ENCODE data around the gene CDK19.

CDK19 gene

DNA sequence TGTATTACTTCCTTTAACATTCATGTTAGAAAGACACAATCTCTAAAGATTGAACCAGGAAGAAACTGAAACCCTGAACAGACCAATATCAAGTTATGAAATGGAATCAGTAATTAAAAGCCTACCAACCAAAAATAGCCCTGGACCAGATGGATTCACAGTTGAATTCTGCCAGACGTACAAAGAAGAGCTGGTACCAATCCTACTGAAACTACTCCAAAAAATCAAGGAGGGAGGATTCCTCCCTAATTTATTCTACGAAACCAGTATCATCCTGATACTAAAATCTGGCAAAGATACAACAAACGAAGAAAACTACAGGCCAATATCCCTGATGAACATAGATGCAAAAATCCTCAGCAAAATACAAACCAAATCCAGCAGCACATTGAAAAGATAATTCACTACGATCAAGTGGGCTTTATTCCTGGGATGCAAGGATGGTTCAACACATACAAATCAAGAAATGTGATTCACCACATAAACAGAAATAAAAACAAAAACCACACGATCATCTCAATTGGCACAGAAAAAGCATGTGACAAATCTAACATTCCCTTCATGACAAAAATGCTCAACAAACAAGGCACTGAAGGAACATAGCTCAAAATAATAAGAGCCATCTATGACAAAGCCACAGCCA lies 15.0 kb downstream of the CDK19 start:
- H3K4me3 ChIP-seq (ENCODE audit: low read depth, low read length) = no peak overlapping the region
- TF ChIP-seq, protein P1, sequence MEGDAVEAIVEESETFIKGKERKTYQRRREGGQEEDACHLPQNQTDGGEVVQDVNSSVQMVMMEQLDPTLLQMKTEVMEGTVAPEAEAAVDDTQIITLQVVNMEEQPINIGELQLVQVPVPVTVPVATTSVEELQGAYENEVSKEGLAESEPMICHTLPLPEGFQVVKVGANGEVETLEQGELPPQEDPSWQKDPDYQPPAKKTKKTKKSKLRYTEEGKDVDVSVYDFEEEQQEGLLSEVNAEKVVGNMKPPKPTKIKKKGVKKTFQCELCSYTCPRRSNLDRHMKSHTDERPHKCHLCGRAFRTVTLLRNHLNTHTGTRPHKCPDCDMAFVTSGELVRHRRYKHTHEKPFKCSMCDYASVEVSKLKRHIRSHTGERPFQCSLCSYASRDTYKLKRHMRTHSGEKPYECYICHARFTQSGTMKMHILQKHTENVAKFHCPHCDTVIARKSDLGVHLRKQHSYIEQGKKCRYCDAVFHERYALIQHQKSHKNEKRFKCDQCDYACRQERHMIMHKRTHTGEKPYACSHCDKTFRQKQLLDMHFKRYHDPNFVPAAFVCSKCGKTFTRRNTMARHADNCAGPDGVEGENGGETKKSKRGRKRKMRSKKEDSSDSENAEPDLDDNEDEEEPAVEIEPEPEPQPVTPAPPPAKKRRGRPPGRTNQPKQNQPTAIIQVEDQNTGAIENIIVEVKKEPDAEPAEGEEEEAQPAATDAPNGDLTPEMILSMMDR (IDR thresholded peaks at IDR 0.05; ENCODE audit: borderline replicate concordance, insufficient read depth, low read depth, low read length) = no peak

DNA sequence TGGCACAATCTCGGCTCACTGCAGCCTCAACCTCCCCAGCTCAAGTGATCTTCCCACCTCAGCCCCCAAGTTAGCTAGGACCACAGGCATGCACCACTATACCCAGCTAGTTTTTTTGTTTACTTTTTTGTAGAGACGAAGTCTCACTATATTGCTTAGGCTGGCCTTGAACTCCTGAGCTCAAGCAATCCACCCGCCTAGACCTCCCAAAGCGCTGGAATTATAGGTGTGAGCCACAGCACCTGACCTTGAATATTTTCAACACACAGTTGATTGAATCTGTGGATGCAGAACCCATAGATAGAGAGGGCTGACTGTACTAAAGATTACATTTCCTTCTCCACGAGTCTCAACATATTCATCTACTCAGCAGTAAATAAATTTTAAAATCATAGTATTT lies 15.6 kb downstream of the CDK19 start:
- no peak overlapping the region for H3K4me3 ChIP-seq (ENCODE audit: low read depth, low read length)
- TF ChIP-seq, protein P1 (IDR thresholded peaks at IDR 0.05; ENCODE audit: borderline replicate concordance, insufficient read depth, low read depth, low read length) = no peak

DNA sequence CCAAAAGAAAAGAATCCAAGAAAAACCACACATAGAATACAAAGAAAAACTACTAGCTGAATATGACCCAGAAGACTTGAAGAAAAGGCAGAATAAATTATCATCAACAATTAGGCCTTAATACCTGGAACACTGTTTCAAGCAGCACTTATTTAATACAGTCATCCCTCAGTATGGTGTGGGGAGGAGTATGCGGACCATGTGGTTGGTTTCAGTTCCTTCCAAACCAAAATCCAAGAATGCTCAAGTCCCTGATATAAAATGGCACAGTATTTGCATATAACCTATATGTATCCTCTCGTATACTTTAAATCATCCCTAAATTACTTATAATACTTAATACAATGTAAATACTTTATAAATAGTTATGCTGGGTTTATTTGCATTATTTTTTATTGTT lies 16.1 kb downstream of the CDK19 start:
- H3K4me3 ChIP-seq (ENCODE audit: low read depth, low read length) = no peak overlapping the region
- TF ChIP-seq, protein P1 (IDR thresholded peaks at IDR 0.05; ENCODE audit: borderline replicate concordance, insufficient read depth, low read depth, low read length) = no peak

DNA sequence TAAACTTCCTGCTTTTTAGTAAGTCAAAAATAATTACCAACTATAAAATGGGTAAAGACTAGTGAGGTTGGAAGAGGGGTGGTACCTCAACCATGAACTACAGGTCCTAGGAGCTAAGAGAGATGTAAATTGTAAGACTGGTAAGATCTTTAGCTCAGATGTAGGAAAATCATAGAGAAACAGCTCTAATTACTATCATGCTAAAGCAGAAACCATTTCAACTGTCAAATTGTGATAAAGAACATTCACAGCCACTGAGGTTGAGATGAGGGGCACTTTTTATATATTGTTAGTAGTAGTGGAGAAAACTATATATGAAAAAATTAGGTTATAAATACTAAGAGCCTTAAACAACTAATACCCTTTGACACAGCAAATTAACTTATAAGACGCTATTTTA lies 20.0 kb downstream of the CDK19 start:
- no peak overlapping the region for H3K4me3 ChIP-seq (ENCODE audit: low read depth, low read length)
- TF ChIP-seq, protein P1 (IDR thresholded peaks at IDR 0.05; ENCODE audit: borderline replicate concordance, insufficient read depth, low read depth, low read length) = no peak

DNA sequence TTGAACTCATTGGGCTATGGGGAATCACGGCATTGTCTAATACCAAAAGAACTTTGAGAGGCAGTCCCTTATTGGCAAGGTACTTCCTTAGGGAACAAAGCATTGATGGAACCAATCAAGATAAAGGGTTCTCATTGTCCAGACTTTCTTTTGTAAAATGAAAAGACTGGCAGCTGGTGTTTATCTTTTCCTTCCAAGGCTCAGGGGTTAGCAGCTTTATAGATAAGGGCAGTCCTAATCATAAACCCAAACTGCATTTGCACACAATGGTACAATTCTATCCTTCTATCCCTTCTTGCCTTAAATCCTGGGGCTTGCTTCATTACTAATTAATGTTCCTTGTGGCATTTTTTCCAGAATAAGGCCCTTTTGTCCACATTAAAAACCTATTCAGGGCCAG lies 28.6 kb downstream of the CDK19 start:
- TF ChIP-seq, protein P1 (IDR thresholded peaks at IDR 0.05; ENCODE audit: borderline replicate concordance, insufficient read depth, low read depth, low read length) = no peak
- H3K4me3 ChIP-seq (ENCODE audit: low read depth, low read length) = no peak overlapping the region

DNA sequence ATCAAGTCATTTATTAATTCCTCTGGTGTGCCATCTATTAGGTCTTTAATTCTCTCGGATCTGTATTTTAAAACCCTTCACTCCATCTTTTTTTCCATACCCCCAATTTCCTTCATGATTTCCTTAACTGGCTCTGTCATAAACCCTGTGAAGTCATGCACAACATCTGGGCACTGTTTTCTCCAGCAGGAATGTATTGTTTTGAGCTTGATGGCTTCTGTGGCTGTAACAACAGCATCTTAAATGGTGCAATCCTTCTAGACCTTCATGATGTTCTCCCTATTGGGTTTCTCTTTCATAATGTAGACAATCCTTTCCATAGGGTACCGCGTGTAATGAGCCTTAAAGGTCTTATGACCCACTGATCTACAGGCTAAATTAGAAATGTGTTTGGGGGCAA lies 29.0 kb downstream of the CDK19 start:
- H3K4me3 ChIP-seq (ENCODE audit: low read depth, low read length) = no peak overlapping the region
- TF ChIP-seq, protein P1 (IDR thresholded peaks at IDR 0.05; ENCODE audit: borderline replicate concordance, insufficient read depth, low read depth, low read length) = no peak

DNA sequence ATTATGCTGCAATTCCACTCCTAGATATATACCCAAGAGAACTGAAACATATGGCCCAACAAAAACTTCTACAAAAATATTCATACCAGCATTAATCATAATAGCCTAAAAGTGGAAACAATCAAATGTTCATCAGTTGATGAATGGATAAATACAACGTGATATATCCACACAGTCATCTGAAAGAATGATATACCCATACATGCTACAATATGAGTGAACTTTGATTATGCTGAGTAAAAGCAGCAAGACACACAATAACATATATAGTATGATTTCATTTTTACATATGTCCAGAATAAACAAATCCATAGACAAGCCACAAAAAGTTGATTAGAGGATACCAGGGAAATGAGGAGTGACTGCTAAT lies 30.7 kb downstream of the CDK19 start:
- TF ChIP-seq, protein P1 (IDR thresholded peaks at IDR 0.05; ENCODE audit: borderline replicate concordance, insufficient read depth, low read depth, low read length) = no peak
- H3K4me3 ChIP-seq (ENCODE audit: low read depth, low read length) = no peak overlapping the region
